SK-N-MC (cell line): ENCODE data around the gene FADS6.

Source experiments
- DNase-seq: peaks from one replicate; pipeline ENCODE4 v3.0.0-alpha.2; 2011; ENCODE audit warnings: low read depth, low spot score
- H3K27ac ChIP-seq: fragments of 200-600 bp; sonication (generic); 2 replicates; pipeline ENCODE4 v1.5.1; 2016; ENCODE audit warnings: mixed run types
- H3K36me3 ChIP-seq: fragments of 200-600 bp; sonication (generic); 2 replicates; pipeline ENCODE4 v1.6.1; 2017; ENCODE audit warnings: antibody characterized with exemption, low read length, mixed read lengths; ENCODE audit not compliant: insufficient read depth
- H3K4me3 ChIP-seq: fragments of 200-600 bp; sonication (generic); 2 replicates; pipeline ENCODE4 v1.5.1; 2016
- H3K9ac ChIP-seq: fragments of 200-600 bp; sonication (generic); 2 replicates; pipeline ENCODE4 v1.8.0; 2017; ENCODE audit warnings: mixed run types, mixed read lengths; ENCODE audit not compliant: insufficient read length
- H3K9me3 ChIP-seq: fragments of 200-600 bp; sonication (generic); 2 replicates; pipeline ENCODE4 v1.6.1; 2017; ENCODE audit warnings: low read depth, mild to moderate bottlenecking, antibody characterized with exemption, low read length, moderate library complexity, mixed read lengths
- EZH2 ChIP-seq: fragments of 200-600 bp; sonication (generic); IDR thresholded peaks from one replicate; pipeline ENCODE4 v1.6.1; 2017; ENCODE audit warnings: antibody characterized with exemption
- FOXP2 ChIP-seq: optimal IDR thresholded peaks from 2 replicates; pipeline ENCODE3; 2011; ENCODE audit warnings: mild to moderate bottlenecking, moderate library complexity; ENCODE audit not compliant: insufficient read depth; ENCODE audit errors: extremely low read length, control extremely low read depth
- POLR2AphosphoS5 ChIP-seq: IDR thresholded peaks from 2 replicates; pipeline ENCODE4 v1.6.1; 2012; ENCODE audit warnings: mild to moderate bottlenecking, low read depth, low read length, borderline replicate concordance

Gene FADS6

GRCh38 chr17:74860872-74861661, 32.4 kb downstream of the FADS6 start:
- Histone ChIP-seq H3K9ac (no peak overlapping the region), H3K4me3 (no peak overlapping the region), H3K36me3 (no peaks in the 10 kb centered on the region), H3K9me3 (no peaks in the 10 kb centered on the region), H3K27ac (no peak overlapping the region)
- DNase-seq: no peak
- no peak for TF ChIP-seq POLR2AphosphoS5
- peak; percentile 33 for TF ChIP-seq EZH2

GRCh38 chr17:74860229-74860871, 33.1 kb downstream of the FADS6 start:
- Histone ChIP-seq H3K9me3 (no peaks in the 10 kb centered on the region), H3K36me3 (no peaks in the 10 kb centered on the region), H3K4me3 (no peak overlapping the region), H3K27ac (no peak overlapping the region), H3K9ac (no peak overlapping the region)
- TF ChIP-seq EZH2: peak; percentile 43
- no peak for TF ChIP-seq POLR2AphosphoS5
- no peak for TF ChIP-seq FOXP2
- DNase-seq: no peak

- no peak within 1 kb of the TSS for H3K27ac ChIP-seq
- no peaks in the 10 kb centered on the region for H3K9me3 ChIP-seq
- no peaks in the 10 kb centered on the region for H3K36me3 ChIP-seq
- TF ChIP-seq EZH2: no peak
- no peak for TF ChIP-seq POLR2AphosphoS5
- TF ChIP-seq FOXP2: no peak
- peak within 1 kb of the TSS; percentile 62 for H3K4me3 ChIP-seq
- no peak for DNase-seq
- H3K9ac ChIP-seq: no peak within 1 kb of the TSS
Measured at GRCh38 chr17:74859459-74860228, 33.8 kb downstream of the FADS6 start, which contains the start of gene GRIN2C. TSS of gene GRIN2C (minus strand) at chr17:74859885. CDS start at chr17:74855092, 4,793 bp downstream.

- H3K4me3 ChIP-seq: no peak overlapping the region
- DNase-seq: no peak
Measured at GRCh38 chr17:74858672-74859458, 34.6 kb downstream of the FADS6 start.

GRCh38 chr17:74857191-74857590, 36.2 kb downstream of the FADS6 start:
- TF ChIP-seq FOXP2: no peak
- TF ChIP-seq EZH2: no peak
- TF ChIP-seq POLR2AphosphoS5: no peak
- DNase-seq: no peak
- Histone ChIP-seq H3K27ac (no peak overlapping the region), H3K36me3 (no peaks in the 10 kb centered on the region), H3K9me3 (no peaks in the 10 kb centered on the region), H3K4me3 (no peak overlapping the region), H3K9ac (no peak overlapping the region)

More at GRCh38 chr17:74858672-74859458, 34.6 kb downstream of the FADS6 start:
- H3K9ac ChIP-seq: no peak overlapping the region
- no peak for TF ChIP-seq FOXP2
- TF ChIP-seq EZH2: no peak
- no peak for TF ChIP-seq POLR2AphosphoS5
- H3K27ac ChIP-seq: no peak overlapping the region
- H3K36me3 ChIP-seq: no peaks in the 10 kb centered on the region
- H3K9me3 ChIP-seq: no peaks in the 10 kb centered on the region

GRCh38 chr17:74856112-74856511, 37.3 kb downstream of the FADS6 start:
- no peak overlapping the region for H3K4me3 ChIP-seq
- no peak for TF ChIP-seq EZH2
- TF ChIP-seq FOXP2: no peak
- TF ChIP-seq POLR2AphosphoS5: no peak
- no peak overlapping the region for H3K9ac ChIP-seq
- H3K36me3 ChIP-seq: no peaks in the 10 kb centered on the region
- H3K27ac ChIP-seq: no peak overlapping the region
- no peaks in the 10 kb centered on the region for H3K9me3 ChIP-seq
- DNase-seq: no peak

GRCh38 chr17:74855323-74855722, 38.1 kb downstream of the FADS6 start:
- Histone ChIP-seq H3K4me3 (no peak overlapping the region), H3K9ac (no peak overlapping the region), H3K36me3 (no peaks in the 10 kb centered on the region), H3K9me3 (no peaks in the 10 kb centered on the region), H3K27ac (no peak overlapping the region)
- TF ChIP-seq FOXP2 (no peak), EZH2 (no peak), POLR2AphosphoS5 (no peak)
- no peak for DNase-seq
